Measurements from ENCODE around the gene TACC2.
A peak's percentile ranks its signal among the peaks of the same experiment; 100 is the strongest.

TACC2 gene

DNA sequence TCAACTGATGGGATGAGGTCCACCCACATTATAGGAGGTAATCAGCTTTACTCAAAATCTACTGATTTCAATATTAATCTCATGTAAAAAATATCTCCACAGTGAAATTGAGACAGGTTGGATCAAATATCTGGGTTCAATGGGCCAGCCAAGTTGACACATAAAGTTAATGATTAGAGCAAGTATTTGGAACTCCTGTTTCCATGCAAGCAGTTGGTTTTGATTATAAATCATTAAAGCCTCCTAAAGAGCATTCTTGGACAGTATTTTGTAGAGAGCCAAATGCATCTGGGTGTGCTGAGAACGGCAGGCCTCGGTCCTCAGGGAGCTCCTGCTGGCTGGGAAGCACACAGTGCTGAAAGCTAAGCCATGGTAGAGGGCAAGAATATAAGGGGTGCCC is 155.2 kb downstream of the TACC2 start:
- TF ChIP-seq, protein P1, sequence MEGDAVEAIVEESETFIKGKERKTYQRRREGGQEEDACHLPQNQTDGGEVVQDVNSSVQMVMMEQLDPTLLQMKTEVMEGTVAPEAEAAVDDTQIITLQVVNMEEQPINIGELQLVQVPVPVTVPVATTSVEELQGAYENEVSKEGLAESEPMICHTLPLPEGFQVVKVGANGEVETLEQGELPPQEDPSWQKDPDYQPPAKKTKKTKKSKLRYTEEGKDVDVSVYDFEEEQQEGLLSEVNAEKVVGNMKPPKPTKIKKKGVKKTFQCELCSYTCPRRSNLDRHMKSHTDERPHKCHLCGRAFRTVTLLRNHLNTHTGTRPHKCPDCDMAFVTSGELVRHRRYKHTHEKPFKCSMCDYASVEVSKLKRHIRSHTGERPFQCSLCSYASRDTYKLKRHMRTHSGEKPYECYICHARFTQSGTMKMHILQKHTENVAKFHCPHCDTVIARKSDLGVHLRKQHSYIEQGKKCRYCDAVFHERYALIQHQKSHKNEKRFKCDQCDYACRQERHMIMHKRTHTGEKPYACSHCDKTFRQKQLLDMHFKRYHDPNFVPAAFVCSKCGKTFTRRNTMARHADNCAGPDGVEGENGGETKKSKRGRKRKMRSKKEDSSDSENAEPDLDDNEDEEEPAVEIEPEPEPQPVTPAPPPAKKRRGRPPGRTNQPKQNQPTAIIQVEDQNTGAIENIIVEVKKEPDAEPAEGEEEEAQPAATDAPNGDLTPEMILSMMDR (IDR thresholded peaks at IDR 0.05; ENCODE audit: low read depth, low read length), result no peak
- DNase-seq (ENCODE audit: extremely low read depth, low read depth), result no peak

DNA sequence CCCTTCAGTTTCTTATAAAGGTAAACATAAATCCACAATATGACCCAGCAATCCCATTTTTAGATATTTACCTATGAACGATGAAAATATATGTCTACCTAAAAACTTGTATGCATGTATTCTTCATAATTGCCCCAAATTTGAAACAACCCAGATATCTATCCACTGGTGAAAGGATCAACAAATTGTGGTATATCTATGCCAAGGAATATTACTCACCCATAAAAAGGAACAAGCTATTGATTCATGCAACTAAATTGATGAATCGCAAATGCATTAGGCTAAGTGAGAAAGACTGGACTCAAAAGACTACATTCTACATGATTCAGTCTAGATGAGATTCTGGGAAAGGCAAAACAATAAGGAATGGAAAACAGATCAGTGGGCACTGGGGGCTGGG is 156.2 kb downstream of the TACC2 start:
- no peak for DNase-seq (ENCODE audit: extremely low read depth, low read depth)
- TF ChIP-seq, protein P1 (IDR thresholded peaks at IDR 0.05; ENCODE audit: low read depth, low read length), result no peak

DNA sequence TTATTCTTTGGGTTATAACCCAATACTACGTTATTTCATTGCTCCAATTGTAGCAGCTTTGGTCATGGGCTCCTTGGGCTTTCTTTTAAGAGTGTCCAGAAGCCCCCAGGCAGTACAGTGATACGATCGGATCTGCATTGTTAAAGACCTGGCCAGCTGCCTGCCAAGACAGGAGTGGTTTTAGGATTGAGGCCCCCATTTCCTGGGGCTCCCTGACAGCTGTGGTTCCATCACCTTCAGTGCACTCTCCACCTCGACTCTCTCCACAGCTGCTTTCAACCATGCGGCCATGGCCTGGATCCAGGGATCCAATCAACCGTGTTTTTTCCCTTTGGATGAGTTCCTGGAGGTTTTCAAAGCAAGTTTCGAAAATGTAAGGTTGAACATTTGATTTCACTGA is 158.7 kb downstream of the TACC2 start:
- TF ChIP-seq, protein P1 (IDR thresholded peaks at IDR 0.05; ENCODE audit: low read depth, low read length), result no peak
- DNase-seq (ENCODE audit: extremely low read depth, low read depth), result no peak

DNA sequence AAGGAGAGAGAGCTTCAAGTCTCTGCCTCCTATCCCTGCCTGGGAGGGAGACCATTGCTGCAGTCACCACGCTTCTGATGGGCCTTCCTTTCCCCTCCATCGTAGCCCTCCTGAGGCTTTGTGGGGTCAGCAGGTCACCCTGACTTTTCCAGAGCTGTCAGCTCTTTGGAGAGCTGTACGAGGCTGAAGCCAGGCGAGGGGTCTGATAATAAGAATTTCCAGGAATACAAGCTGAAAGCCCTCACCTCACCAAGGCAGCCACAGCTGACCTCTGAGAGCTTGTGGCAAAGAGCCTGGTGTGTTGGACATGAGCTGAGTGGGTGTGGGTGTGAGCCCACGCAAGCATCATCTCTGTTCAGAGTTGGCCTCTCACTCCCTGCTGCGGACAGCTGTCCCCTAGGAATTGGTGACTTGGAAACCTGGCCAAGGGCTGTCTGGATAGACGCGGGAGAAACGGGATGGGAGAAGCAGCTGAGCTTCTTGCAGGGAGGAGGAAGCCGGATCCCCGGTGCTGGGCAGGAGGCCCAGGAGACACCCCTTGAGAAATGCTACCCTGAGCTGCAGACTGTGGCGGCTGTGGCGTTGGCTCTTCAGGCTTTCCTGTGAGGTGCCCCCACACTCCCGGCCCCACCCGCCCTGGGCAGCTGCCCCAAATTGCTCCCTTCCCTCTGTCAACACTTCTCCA is 160.1 kb downstream of the TACC2 start:
- TF ChIP-seq, protein P1 (IDR thresholded peaks at IDR 0.05; ENCODE audit: low read depth, low read length), result no peak
- DNase-seq (ENCODE audit: extremely low read depth, low read depth), result no peak

DNA sequence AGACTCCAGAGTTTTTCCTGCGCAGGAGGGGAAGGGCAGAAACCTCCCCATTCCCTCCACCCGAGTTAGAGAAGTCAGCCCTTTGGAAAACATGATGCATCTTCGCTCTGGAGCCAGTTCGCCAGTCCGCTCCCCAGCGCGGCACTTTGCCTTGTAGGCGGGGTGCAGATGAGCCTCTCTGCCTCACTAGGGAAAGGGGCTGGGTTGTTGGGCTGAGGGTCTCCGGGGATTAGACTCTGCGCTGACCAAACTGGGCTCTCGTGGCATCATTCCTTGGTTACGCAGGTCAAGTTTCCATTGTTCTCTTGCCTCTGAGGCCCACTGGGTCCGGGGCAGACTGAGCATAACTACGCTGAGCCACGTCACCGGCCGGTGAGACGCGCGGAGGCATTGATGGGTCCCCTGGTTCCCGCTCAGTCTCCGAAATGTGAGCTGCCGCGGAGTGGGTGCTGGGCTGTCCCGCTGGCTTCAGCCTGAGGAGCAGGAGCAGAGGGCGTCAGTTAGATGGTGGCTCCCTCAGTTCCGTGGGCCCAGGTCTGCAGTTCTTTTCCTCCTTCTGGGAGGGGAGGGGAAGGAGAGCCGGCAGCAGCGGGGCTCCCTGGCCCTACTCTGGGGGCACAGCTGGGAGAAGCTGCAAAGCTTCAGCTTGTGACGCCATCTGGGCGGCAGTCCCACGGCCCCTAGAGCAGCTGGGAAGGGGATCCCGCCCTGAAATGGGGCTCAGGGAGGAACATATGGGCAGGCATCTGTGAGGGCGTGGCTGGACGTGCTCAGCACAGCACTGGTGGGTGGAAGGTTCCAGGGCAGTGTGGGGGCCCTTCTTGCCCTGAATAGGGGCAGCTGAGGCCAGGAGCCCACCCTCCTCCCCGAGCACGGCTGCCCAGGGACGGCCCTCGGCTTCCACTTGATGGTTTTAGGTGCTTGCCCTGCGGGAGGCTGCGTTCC is 160.9 kb downstream of the TACC2 start:
- no peak for DNase-seq (ENCODE audit: extremely low read depth, low read depth)
- TF ChIP-seq, protein P1 (IDR thresholded peaks at IDR 0.05; ENCODE audit: low read depth, low read length), result no peak

DNA sequence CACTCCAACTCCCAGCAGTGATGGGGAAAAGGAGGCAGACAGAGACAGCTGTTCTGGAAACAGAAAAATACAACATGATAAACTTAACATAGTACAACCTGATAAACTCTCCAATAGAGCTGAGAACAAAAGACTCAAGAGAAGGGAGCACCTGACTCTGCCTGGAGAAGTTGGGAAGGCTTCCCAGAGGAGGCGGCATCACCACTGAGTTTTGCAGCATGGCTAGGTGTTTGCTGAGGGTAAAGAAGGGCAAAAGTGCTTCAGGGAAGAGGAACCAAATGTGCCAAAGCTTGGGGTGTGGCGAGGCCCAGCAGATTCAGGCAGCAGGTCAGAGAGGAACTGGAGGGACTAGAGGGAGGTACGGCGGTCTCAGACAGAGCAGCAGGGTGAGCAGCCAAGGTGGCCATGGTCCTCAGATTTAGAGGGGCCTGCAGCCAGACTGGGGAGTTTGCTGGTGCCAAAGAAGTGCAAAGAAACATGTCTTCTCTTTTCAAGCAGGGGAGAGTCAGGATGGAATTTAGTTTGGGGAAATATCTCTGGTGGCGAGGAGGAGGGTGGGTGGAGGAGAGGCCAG is 162.2 kb downstream of the TACC2 start:
- DNase-seq (ENCODE audit: extremely low read depth, low read depth), result no peak
- TF ChIP-seq, protein P1 (IDR thresholded peaks at IDR 0.05; ENCODE audit: low read depth, low read length), result no peak

DNA sequence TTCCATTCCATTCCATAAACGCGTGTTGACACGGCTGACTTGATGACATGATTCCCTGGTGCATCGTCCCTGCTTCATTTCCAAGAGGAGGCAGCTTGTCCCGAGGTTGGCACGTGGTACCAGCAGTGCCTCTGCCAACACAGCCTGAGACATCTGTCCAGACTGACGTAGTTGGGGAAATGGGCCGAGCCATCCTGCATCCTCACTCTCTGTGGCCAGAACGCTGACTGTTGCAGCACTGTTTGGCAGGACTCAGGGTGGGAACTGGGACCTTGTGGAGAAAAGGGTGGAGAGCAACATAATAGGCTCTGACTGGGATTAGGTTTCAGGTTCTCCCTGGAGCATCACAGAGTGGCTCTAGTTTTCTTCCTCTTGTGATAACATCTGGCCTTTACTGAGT is 163.6 kb downstream of the TACC2 start:
- DNase-seq (ENCODE audit: extremely low read depth, low read depth), result peak; percentile 78
- TF ChIP-seq, protein P1 (IDR thresholded peaks at IDR 0.05; ENCODE audit: low read depth, low read length), result no peak

All from AG09319 (cell line).